K562 (cell line): ENCODE data around the gene RPS2. TPM values are rescaled to one million over a fixed set of nuclear protein-coding genes. Genes with fewer than 3 reads are reported as not detected.

Experiments used
- BRD4 ChIP-seq: fragments of 200-600 bp; sonication (generic); IDR thresholded peaks from 2 replicates; pipeline ENCODE4 v1.6.1; 2017; ENCODE audit warnings: inconsistent platforms
- CREM ChIP-seq: IDR thresholded peaks from 2 replicates; pipeline ENCODE4 v1.6.1; 2014; ENCODE audit warnings: antibody characterized with exemption, low read depth
- EZH2 ChIP-seq: IDR thresholded peaks from 2 replicates; pipeline ENCODE4 v1.6.1; 2012; ENCODE audit warnings: low read depth, mild to moderate bottlenecking, inconsistent platforms, low read length, borderline replicate concordance
- FIP1L1 ChIP-seq: fragments of 200-400 bp; formaldehyde crosslinking; IDR thresholded peaks from 2 replicates; pipeline ENCODE4 v1.6.1; 2018; ENCODE audit warnings: mild to moderate bottlenecking, low read depth, low read length; ENCODE audit not compliant: poor library complexity, severe bottlenecking
- FOXJ2 ChIP-seq: fragments of 200-800 bp; sonication (Bioruptor generic); IDR thresholded peaks from 2 replicates; pipeline ENCODE4 v1.6.1; 2016; ENCODE audit warnings: missing genetic modification characterization, missing compliant biosample characterization
- FOXM1 ChIP-seq, 2 experiments: fragments of 450-650 bp in 1 of 2; sonication (generic) in 1 of 2; formaldehyde crosslinking in 1 of 2; IDR thresholded peaks; 2 replicates each; pipeline versions ENCODE4 v1.6.1 to v1.9.0; 2017 to 2022; ENCODE audit warnings: low read depth in 2 of 2, mild to moderate bottlenecking in 2 of 2, missing genetic modification reagents in 1 of 2, moderate library complexity in 1 of 2
- HDAC8 ChIP-seq: fragments of 450-650 bp; IDR thresholded peaks from 2 replicates; pipeline ENCODE4 v1.6.1; 2016; ENCODE audit warnings: mild to moderate bottlenecking, missing genetic modification characterization, moderate library complexity, missing compliant biosample characterization
- MECOM ChIP-seq: fragments of 250-450 bp; sonication (Bioruptor Pico); IDR thresholded peaks from 2 replicates; pipeline ENCODE4 v1.8.0; 2022; ENCODE audit warnings: inconsistent platforms
- MTA3 ChIP-seq: fragments of 450-650 bp; formaldehyde crosslinking; IDR thresholded peaks from 2 replicates; pipeline ENCODE4 v1.6.1; 2017; ENCODE audit warnings: mild to moderate bottlenecking, borderline replicate concordance
- PHF8 ChIP-seq: fragments of 200-600 bp; sonication (generic); IDR thresholded peaks from 2 replicates; pipeline ENCODE4 v1.6.1; 2012; ENCODE audit warnings: mixed run types, mild to moderate bottlenecking, inconsistent platforms, low read length, moderate library complexity, borderline replicate concordance
- POLR2G ChIP-seq: fragments of 200-400 bp; formaldehyde crosslinking; IDR thresholded peaks from 2 replicates; pipeline ENCODE4 v1.6.1; 2017; ENCODE audit warnings: low read depth, mild to moderate bottlenecking, antibody characterized with exemption, low read length, moderate library complexity
- RBM25 ChIP-seq: fragments of 200-400 bp; formaldehyde crosslinking; IDR thresholded peaks from 2 replicates; pipeline ENCODE4 v1.6.1; 2018; ENCODE audit warnings: low read length, low read depth, moderate library complexity; ENCODE audit not compliant: severe bottlenecking
- SMC3 ChIP-seq: conservative IDR thresholded peaks from 2 replicates; pipeline ENCODE4 v1.6.1; 2011; ENCODE audit warnings: low read depth, low read length, improper control_type of control experiment; ENCODE audit not compliant: insufficient read depth
- TCF3 ChIP-seq: sonication (generic); formaldehyde crosslinking; IDR thresholded peaks from 2 replicates; pipeline ENCODE4 v1.4.0; 2020; ENCODE audit warnings: mild to moderate bottlenecking, missing genetic modification reagents
- ZBTB12 ChIP-seq: fragments of 250-450 bp; sonication (Bioruptor Pico); IDR thresholded peaks from 2 replicates; pipeline ENCODE4 v1.4.0; 2020
- ZBTB7A ChIP-seq: IDR thresholded peaks from 2 replicates; pipeline ENCODE4 v1.6.1; 2011; ENCODE audit warnings: low read depth, mild to moderate bottlenecking, low read length, moderate library complexity, borderline replicate concordance; ENCODE audit not compliant: control insufficient read depth
- ZNF133 ChIP-seq: fragments of 250-450 bp; sonication (Bioruptor Pico); IDR thresholded peaks from 2 replicates; pipeline ENCODE4 v1.4.0; 2020; ENCODE audit warnings: mild to moderate bottlenecking
- ZNF212 ChIP-seq: fragments of 450-650 bp; formaldehyde crosslinking; IDR thresholded peaks from 2 replicates; pipeline ENCODE4 v1.4.0; 2020; ENCODE audit warnings: mild to moderate bottlenecking
- polyA plus RNA-seq, 8 experiments: library from polyadenylated mRNA; depleted of rRNA in 4 of 8; stranded (reverse) in 5 of 8; unstranded in 3 of 8; fragments of >200 nt; fragmentation: Nextera tagmentation in 2 of 8; fragmentation: Illumina TruSeq in 1 of 8; extraction: Ambion mirVana in 2 of 8; extraction: Trizol in 1 of 8; gene quantifications; 2 replicates each; pipeline versions ENCODE4 v1.2.1 to v1.2.3, GENCODE V29; 2011 to 2014; ENCODE audit warnings: inconsistent platforms in 1 of 8, missing spikeins in 1 of 8
- total RNA-seq, 7 experiments: library from RNA; depleted of rRNA in 6 of 7; stranded (reverse); fragments of >200 nt in 6 of 7; fragmentation: Illumina TruSeq in 2 of 7; extraction: Trizol in 2 of 7; gene quantifications; 2 replicates each; pipeline versions ENCODE4 v1.2.1 to v1.2.3, GENCODE V29; 2011 to 2021; ENCODE audit warnings: low replicate concordance in 1 of 7
- TF ChIP-seq, protein P1 (sequence below): fragments of 200-800 bp; sonication (Bioruptor generic); IDR thresholded peaks from 2 replicates; pipeline ENCODE4 v1.6.1; 2017; ENCODE audit warnings: missing genetic modification characterization, missing compliant biosample characterization
- TF ChIP-seq, protein P2 (sequence below): fragments of 250-450 bp; sonication (Bioruptor Pico); IDR thresholded peaks from 2 replicates; pipeline ENCODE4 v1.8.0; 2022; ENCODE audit warnings: inconsistent platforms, mild to moderate bottlenecking, moderate library complexity, borderline replicate concordance
- TF ChIP-seq, protein P3 (sequence below): fragments of 450-650 bp; formaldehyde crosslinking; IDR thresholded peaks from 2 replicates; pipeline ENCODE4 v1.4.0; 2022; ENCODE audit warnings: mild to moderate bottlenecking, moderate library complexity

Gene RPS2
- total and polyA plus RNA-seq, 9 of the 15 experiments (the other 6 are each of a cell fraction or from before 2014, with no cell fraction given), result 834 to 4,794 (median 3,793) TPM

GRCh38 chr16:1959269-1960039 is 5.2 kb downstream of the RPS2 start, which contains the start of gene NDUFB10 (continued):
- peak; percentile 97; the same call in 1 of the 2 replicates for TF ChIP-seq PHF8
- TF ChIP-seq ZBTB12 (CRISPR knock-in tag), result peak; percentile 16; the same call in 1 of the 2 replicates
- TF ChIP-seq FOXM1 (IDR thresholded peaks at IDR 0.05; ENCODE audit: low read depth), result no peak
- peak; percentile 89; the same call in 1 of the 2 replicates for TF ChIP-seq FOXM1 (CRISPR knock-in tag; IDR thresholded peaks at IDR 0.05; ENCODE audit: low read depth)
- peak; percentile 5; the same call in 1 of the 2 replicates for TF ChIP-seq ZNF212
- TF ChIP-seq POLR2G, result peak; percentile 97
- TF ChIP-seq, protein P1, sequence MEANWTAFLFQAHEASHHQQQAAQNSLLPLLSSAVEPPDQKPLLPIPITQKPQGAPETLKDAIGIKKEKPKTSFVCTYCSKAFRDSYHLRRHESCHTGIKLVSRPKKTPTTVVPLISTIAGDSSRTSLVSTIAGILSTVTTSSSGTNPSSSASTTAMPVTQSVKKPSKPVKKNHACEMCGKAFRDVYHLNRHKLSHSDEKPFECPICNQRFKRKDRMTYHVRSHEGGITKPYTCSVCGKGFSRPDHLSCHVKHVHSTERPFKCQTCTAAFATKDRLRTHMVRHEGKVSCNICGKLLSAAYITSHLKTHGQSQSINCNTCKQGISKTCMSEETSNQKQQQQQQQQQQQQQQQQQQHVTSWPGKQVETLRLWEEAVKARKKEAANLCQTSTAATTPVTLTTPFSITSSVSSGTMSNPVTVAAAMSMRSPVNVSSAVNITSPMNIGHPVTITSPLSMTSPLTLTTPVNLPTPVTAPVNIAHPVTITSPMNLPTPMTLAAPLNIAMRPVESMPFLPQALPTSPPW (CRISPR knock-in tag), result peak; percentile 52; the same call in 1 of the 2 replicates
- TF ChIP-seq FOXJ2 (tag), result 0 out of 2 replicates have a peak, but pooled peaks have one; percentile 18
- TF ChIP-seq FIP1L1, result peak; percentile 98
- TF ChIP-seq, protein P2, sequence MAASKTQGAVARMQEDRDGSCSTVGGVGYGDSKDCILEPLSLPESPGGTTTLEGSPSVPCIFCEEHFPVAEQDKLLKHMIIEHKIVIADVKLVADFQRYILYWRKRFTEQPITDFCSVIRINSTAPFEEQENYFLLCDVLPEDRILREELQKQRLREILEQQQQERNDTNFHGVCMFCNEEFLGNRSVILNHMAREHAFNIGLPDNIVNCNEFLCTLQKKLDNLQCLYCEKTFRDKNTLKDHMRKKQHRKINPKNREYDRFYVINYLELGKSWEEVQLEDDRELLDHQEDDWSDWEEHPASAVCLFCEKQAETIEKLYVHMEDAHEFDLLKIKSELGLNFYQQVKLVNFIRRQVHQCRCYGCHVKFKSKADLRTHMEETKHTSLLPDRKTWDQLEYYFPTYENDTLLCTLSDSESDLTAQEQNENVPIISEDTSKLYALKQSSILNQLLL, result no peak
- no peak for TF ChIP-seq BRD4
- no peak for TF ChIP-seq ZNF133 (CRISPR knock-in tag)
- TF ChIP-seq HDAC8 (tag), result peak; percentile 61; the same call in 1 of the 2 replicates
- 0 out of 2 replicates have a peak, but pooled peaks have one; percentile 61 for TF ChIP-seq MTA3
- TF ChIP-seq SMC3, result peak; percentile 55
- TF ChIP-seq MECOM (CRISPR knock-in tag), result no peak
- TF ChIP-seq RBM25, result peak; percentile 61
- no peak for TF ChIP-seq EZH2
- peak; percentile 68; the same call in 1 of the 2 replicates for TF ChIP-seq ZBTB7A
- TF ChIP-seq TCF3 (CRISPR knock-in tag), result peak; percentile 44; the same call in 1 of the 2 replicates
- peak; percentile 73 for TF ChIP-seq CREM
- TF ChIP-seq, protein P3, sequence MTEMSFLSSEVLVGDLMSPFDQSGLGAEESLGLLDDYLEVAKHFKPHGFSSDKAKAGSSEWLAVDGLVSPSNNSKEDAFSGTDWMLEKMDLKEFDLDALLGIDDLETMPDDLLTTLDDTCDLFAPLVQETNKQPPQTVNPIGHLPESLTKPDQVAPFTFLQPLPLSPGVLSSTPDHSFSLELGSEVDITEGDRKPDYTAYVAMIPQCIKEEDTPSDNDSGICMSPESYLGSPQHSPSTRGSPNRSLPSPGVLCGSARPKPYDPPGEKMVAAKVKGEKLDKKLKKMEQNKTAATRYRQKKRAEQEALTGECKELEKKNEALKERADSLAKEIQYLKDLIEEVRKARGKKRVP (CRISPR knock-in tag), result 0 out of 2 replicates have a peak, but pooled peaks have one; percentile 4
